ENCODE measurements around the gene ALB.

GRCh38 chr4:73414936-73415271, 10.8 kb downstream of the ALB start:
- TF ChIP-seq CTCF (IDR thresholded peaks at IDR 0.05) = no peak
- no peak for TF ChIP-seq POLR2A (IDR thresholded peaks at IDR 0.05)
